Panc1 (cell line): Measurements from ENCODE around the gene RRM2. TPM values are rescaled to one million over a fixed set of nuclear protein-coding genes. Genes with fewer than 3 reads are reported as not detected.

ENCODE experiments used
- ATAC-seq: fragments of 200-7000 bp; cut with Tn5 transposase; 2 replicates; pipeline ENCODE4 v1.9.1; 2020; ENCODE audit warnings: mild to moderate bottlenecking, moderate library complexity
- BruUV-seq: library from RNA; stranded (reverse); fragments of 400-500 nt; replicated peaks from 2 replicates; lab custom pipeline; 2021; lab: Mats Ljungman, UMichigan
- CTCF ChIA-PET: fragments of 300-600 bp; sonication (Branson Sonifier 250); formaldehyde crosslinking; loops from one replicate; lab custom pipeline; 2022; ENCODE audit warnings: antibody characterized with exemption; lab: Charles Lee
- POLR2A ChIA-PET: fragments of 300-600 bp; sonication (Branson Sonifier 250); formaldehyde crosslinking; loops from one replicate; lab custom pipeline; 2022; ENCODE audit warnings: antibody characterized with exemption; lab: Charles Lee
- DNase-seq: peaks from one replicate; pipeline ENCODE4 v3.0.0-alpha.2; 2010; ENCODE audit warnings: low read depth, low spot score
- H3K27ac ChIP-seq: 2 replicates; pipeline ENCODE4 v1.5.1; 2011; ENCODE audit warnings: mild to moderate bottlenecking, low read length, inconsistent platforms
- H3K27me3 ChIP-seq: fragments of 200-500 bp; sonication (Bioruptor generic); 2 replicates; pipeline ENCODE4 v1.6.0; 2014; ENCODE audit warnings: low read length, inconsistent platforms; ENCODE audit not compliant: control insufficient read depth, insufficient read depth
- H3K36me3 ChIP-seq: fragments of 200-500 bp; sonication (Bioruptor generic); 2 replicates; pipeline ENCODE4 v1.5.1; 2014; ENCODE audit warnings: inconsistent platforms, mild to moderate bottlenecking, low read length, moderate library complexity; ENCODE audit not compliant: control insufficient read depth, insufficient read depth
- H3K4me1 ChIP-seq: 2 replicates; pipeline ENCODE4 v1.5.1; 2011; ENCODE audit warnings: inconsistent platforms, mild to moderate bottlenecking, low read length, moderate library complexity; ENCODE audit not compliant: control insufficient read depth, insufficient read depth
- H3K4me3 ChIP-seq, 2 experiments: 2 replicates each; pipeline ENCODE4 v1.5.1; 2011 to 2012; ENCODE audit warnings: low read depth in 2 of 2, low read length in 2 of 2, mild to moderate bottlenecking in 2 of 2, inconsistent platforms in 1 of 2, moderate library complexity in 1 of 2
- H3K9me3 ChIP-seq: fragments of 200-500 bp; sonication (Bioruptor generic); 2 replicates; pipeline ENCODE4 v1.5.1; 2014; ENCODE audit warnings: low read depth, mild to moderate bottlenecking, inconsistent platforms, low read length, moderate library complexity; ENCODE audit not compliant: control insufficient read depth, insufficient read depth
- CTCF ChIP-seq: fragments of 450-650 bp; IDR thresholded peaks from 2 replicates; pipeline ENCODE4 v1.5.1; 2017; ENCODE audit warnings: mild to moderate bottlenecking
- POLR2AphosphoS5 ChIP-seq: IDR thresholded peaks from 2 replicates; pipeline ENCODE4 v1.6.1; 2012; ENCODE audit warnings: mild to moderate bottlenecking, low read depth, low read length, moderate library complexity
- REST ChIP-seq, 2 experiments: IDR thresholded peaks; 2 replicates each; pipeline ENCODE4 v1.6.1; 2011 to 2012; ENCODE audit warnings: low read depth in 2 of 2, control low read depth in 1 of 2, low read length in 1 of 2, mild to moderate bottlenecking in 1 of 2, moderate library complexity in 1 of 2; ENCODE audit not compliant: insufficient read depth in 1 of 2
- SIN3A ChIP-seq: IDR thresholded peaks from 2 replicates; pipeline ENCODE4 v1.6.1; 2012; ENCODE audit warnings: low read depth, mild to moderate bottlenecking, low read length, moderate library complexity, borderline replicate concordance; ENCODE audit not compliant: insufficient read depth
- TCF7L2 ChIP-seq: IDR thresholded peaks from 2 replicates; pipeline ENCODE4 v1.6.1; 2011; ENCODE audit warnings: mild to moderate bottlenecking, low read depth, low read length, inconsistent platforms
- in situ Hi-C: cut with HindIII; loops from 2 replicates; pipeline ENCODE4 v1.10.0; 2016; ENCODE audit warnings: low sequenced_read_pairs, low pct_unique_long_range_greater_than_20kb
- intact Hi-C: fragments of 100-400 bp; cut with micrococcal nuclease; formaldehyde crosslinking; loops from one replicate; pipeline ENCODE4 v1.10.0; 2022; ENCODE audit not compliant: unreplicated experiment
- total RNA-seq: library from RNA; stranded (reverse); gene quantifications from one replicate; pipeline ENCODE4 v1.2.1, GENCODE V29; 2021; ENCODE audit not compliant: unreplicated experiment

Gene RRM2
- total RNA-seq, 1 experiment from 2014 or later, result 294 TPM

- Histone ChIP-seq H3K27me3 (no peaks in the 10 kb centered on the region), H3K4me3 (no peak overlapping the region), H3K27ac (no peak overlapping the region), H3K9me3 (no peaks in the 10 kb centered on the region), H3K4me1 (no peaks in the 10 kb centered on the region), H3K36me3 (no peaks in the 10 kb centered on the region)
- ChIA-PET CTCF (interaction anchor here (0.5 kb wide), 1 partner anchor 561 kb away, joined by 4 read pairs; no protein-coding TSS in a partner anchor), POLR2A (no interaction called here)
- ATAC-seq (no peak), DNase-seq (no peak)
- intact Hi-C loops, result no loop called here
- TF ChIP-seq TCF7L2 (no peak), POLR2AphosphoS5 (no peak), REST (IDR thresholded peaks at IDR 0.05; ENCODE audit: insufficient read depth in 1 of 2, low read depth in 2 of 2, low read length in 1 of 2) (no peak), SIN3A (no peak), CTCF (no peak)
- in situ Hi-C loops, result no loop called here
- BruUV-seq, result no TSS peak
These were observed 56.2 kb downstream of the RRM2 start for GRCh38 chr2:10178751-10179150.

GRCh38 chr2:10179422-10179821 is 56.9 kb downstream of the RRM2 start:
- Histone ChIP-seq H3K4me3 (no peak overlapping the region), H3K36me3 (no peaks in the 10 kb centered on the region), H3K27me3 (no peaks in the 10 kb centered on the region), H3K9me3 (no peaks in the 10 kb centered on the region), H3K4me1 (no peaks in the 10 kb centered on the region), H3K27ac (no peak overlapping the region)
- DNase-seq (no peak), ATAC-seq (no peak)
- intact Hi-C loops, result no loop called here
- ChIA-PET CTCF (interaction anchor here (0.6 kb wide), 1 partner anchor 76 kb away, joined by 4 read pairs; no protein-coding TSS in a partner anchor), POLR2A (no interaction called here)
- TF ChIP-seq CTCF (no peak), TCF7L2 (no peak), SIN3A (no peak), POLR2AphosphoS5 (no peak), REST (IDR thresholded peaks at IDR 0.05; ENCODE audit: insufficient read depth in 1 of 2, low read depth in 2 of 2, low read length in 1 of 2) (peak; percentile 57 to 59; a peak in 3 of 4 replicates)
- no TSS peak for BruUV-seq
- in situ Hi-C loops, result no loop called here
